Common myeloid progenitor, CD34-positive (primary cell): ENCODE data around the gene GRB10.

ENCODE experiments used
- CTCF ChIA-PET: fragments of 350-600 bp; sonication (Branson Sonifier 250); formaldehyde crosslinking; loops from one replicate; lab custom pipeline; 2021; ENCODE audit warnings: antibody characterized with exemption; lab: Charles Lee
- POLR2A ChIA-PET: fragments of 350-600 bp; sonication (Branson Sonifier 250); formaldehyde crosslinking; loops from one replicate; lab custom pipeline; 2021; ENCODE audit warnings: antibody characterized with exemption; lab: Charles Lee
- DNase-seq, 3 donors: peaks; one replicate each; pipeline versions ENCODE4 v3.0.0 to v3.0.0-alpha.2; 2013
- H3K27ac ChIP-seq, 2 experiments: 1 replicate in 1 of 2; 2 replicates in 1 of 2; pipeline ENCODE4 v1.7.0; 2013; ENCODE audit warnings: inconsistent platforms in 2 of 2, low read length in 2 of 2, mild to moderate bottlenecking in 2 of 2, low read depth in 1 of 2, moderate library complexity in 1 of 2; ENCODE audit not compliant: severe bottlenecking in 2 of 2, insufficient read depth in 1 of 2, poor library complexity in 1 of 2
- H3K27me3 ChIP-seq, 5 experiments: replicated peaks in 2 of 5; 1 replicate in 3 of 5; 2 replicates in 2 of 5; pipeline versions ENCODE4 v1.6.1 to v1.7.0; 2013; ENCODE audit warnings: low read length in 4 of 5, mild to moderate bottlenecking in 2 of 5, moderate library complexity in 2 of 5, inconsistent platforms in 1 of 5; ENCODE audit not compliant: insufficient read depth in 5 of 5, control insufficient read depth in 4 of 5
- H3K36me3 ChIP-seq, 4 experiments: 1 replicate in 2 of 4; 2 replicates in 2 of 4; pipeline versions ENCODE4 v1.6.1 to v1.7.0; 2013; ENCODE audit warnings: low read length in 3 of 4, control low read depth in 1 of 4, mild to moderate bottlenecking in 1 of 4; ENCODE audit not compliant: control insufficient read depth in 4 of 4, insufficient read depth in 4 of 4
- H3K4me1 ChIP-seq, 4 experiments: 1 replicate in 3 of 4; 2 replicates in 1 of 4; pipeline versions ENCODE4 v1.6.1 to v1.7.1; 2013; ENCODE audit warnings: low read length in 3 of 4, mild to moderate bottlenecking in 3 of 4, control low read depth in 1 of 4, inconsistent platforms in 1 of 4, moderate library complexity in 1 of 4; ENCODE audit not compliant: control insufficient read depth in 4 of 4, insufficient read depth in 4 of 4; ENCODE audit errors: control extremely low read depth in 1 of 4
- H3K4me3 ChIP-seq, 7 experiments: 1 replicate in 4 of 7; 2 replicates in 3 of 7; pipeline versions ENCODE4 v1.5.1 to v1.7.0; 2013; ENCODE audit warnings: mild to moderate bottlenecking in 7 of 7, low read length in 6 of 7, moderate library complexity in 6 of 7, inconsistent platforms in 2 of 7, low read depth in 2 of 7, control low read depth in 1 of 7; ENCODE audit not compliant: insufficient read depth in 4 of 7, control insufficient read depth in 1 of 7; ENCODE audit errors: extremely low read depth in 1 of 7
- H3K9me3 ChIP-seq, 5 experiments: 1 replicate in 4 of 5; 2 replicates in 1 of 5; pipeline versions ENCODE4 v1.6.1 to v1.7.1; 2013; ENCODE audit warnings: low read length in 4 of 5, mild to moderate bottlenecking in 2 of 5, inconsistent platforms in 1 of 5, low read depth in 1 of 5, moderate library complexity in 1 of 5; ENCODE audit not compliant: control insufficient read depth in 4 of 5, insufficient read depth in 2 of 5; ENCODE audit errors: control extremely low read depth in 1 of 5
- WGBS: methylation state at CpG from one replicate; pipeline ENCODE4 v1.1.5; 2013; ENCODE audit not compliant: insufficient coverage; 5-methylcytosine and 5-hydroxymethylcytosine counted together

Gene GRB10

DNA sequence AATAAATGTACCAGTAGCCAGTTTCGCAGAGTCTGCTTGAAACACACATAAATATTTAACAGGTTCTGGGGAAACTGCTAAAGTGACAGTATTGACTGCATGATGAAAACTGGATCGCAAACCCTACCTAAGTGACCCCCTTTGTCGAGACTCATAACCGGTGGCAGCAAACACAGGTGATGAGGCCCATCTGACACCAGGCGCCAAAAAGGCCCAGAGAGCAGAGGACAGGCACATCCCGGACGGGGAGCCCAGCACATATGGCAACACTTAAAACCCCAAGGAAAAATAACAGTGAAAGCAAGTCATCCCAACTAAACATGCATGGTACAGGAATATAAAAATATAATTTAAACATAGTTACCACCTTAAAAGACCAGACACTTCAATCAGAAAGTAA lies 62.4 kb downstream of the GRB10 start:
- H3K27ac ChIP-seq: no peak overlapping the region
- peaks cover 0 to 3% (median 0%) of the 10 kb centered on the region in 4 experiments for H3K36me3 ChIP-seq
- H3K9me3 ChIP-seq: no peaks in the 10 kb centered on the region
- DNase-seq: no peak
- WGBS: 98% methylated on average over 6 of the region's 7 CpGs
- no peaks in the 10 kb centered on the region for H3K27me3 ChIP-seq
- peaks cover 8 to 86% (median 72%) of the 10 kb centered on the region in 4 experiments for H3K4me1 ChIP-seq
- no peak overlapping the region for H3K4me3 ChIP-seq
- CTCF ChIA-PET: interaction anchor here (0.6 to 1.0 kb wide), 3 partner anchors 12 to 644 kb away, joined by 3 to 4 read pairs (median 3); no protein-coding TSS in a partner anchor
- POLR2A ChIA-PET: no interaction called here

GRCh38 chr7:50718876-50719275 lies 63.8 kb downstream of the GRB10 start:
- Histone ChIP-seq H3K27me3 (no peaks in the 10 kb centered on the region), H3K4me3 (no peak overlapping the region), H3K4me1 (peaks cover 8 to 71% (median 58%) of the 10 kb centered on the region in 4 experiments), H3K27ac (no peak overlapping the region), H3K36me3 (no peaks in the 10 kb centered on the region), H3K9me3 (no peaks in the 10 kb centered on the region)
- 96% methylated on average over 2 of the region's 2 CpGs for WGBS
- DNase-seq: no peak
- ChIA-PET CTCF (interaction anchor here (0.6 to 0.8 kb wide), 2 partner anchors 343 to 422 kb away, joined by 3 read pairs; no protein-coding TSS in a partner anchor), POLR2A (no interaction called here)

DNA sequence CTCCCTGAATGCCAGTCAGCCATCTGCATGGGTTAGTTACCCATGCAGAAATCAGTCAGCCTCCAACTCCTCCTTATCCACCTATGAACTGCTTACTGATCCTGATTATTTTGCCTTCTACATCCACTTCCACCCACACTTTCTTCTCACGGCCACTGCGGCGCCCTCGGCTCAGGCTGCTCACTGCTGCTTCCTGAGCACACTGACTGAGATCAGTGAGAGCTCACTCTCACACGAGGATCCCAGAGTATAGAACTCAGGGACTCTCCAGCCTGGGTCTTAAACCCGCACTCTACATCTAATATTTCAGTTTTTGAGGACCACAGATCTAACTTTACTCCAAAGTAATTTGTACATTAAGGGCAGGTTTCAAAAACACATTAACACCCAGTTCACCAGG lies 64.4 kb downstream of the GRB10 start:
- Histone ChIP-seq H3K36me3 (no peaks in the 10 kb centered on the region), H3K9me3 (no peaks in the 10 kb centered on the region), H3K27me3 (no peaks in the 10 kb centered on the region), H3K4me3 (no peak overlapping the region), H3K4me1 (peaks cover 8 to 66% (median 53%) of the 10 kb centered on the region in 4 experiments), H3K27ac (no peak overlapping the region)
- DNase-seq: no peak
- ChIA-PET POLR2A (interaction anchor here (0.6 kb wide), 1 partner anchor 655 kb away, joined by 3 read pairs; no protein-coding TSS in a partner anchor), CTCF (interaction anchor here (0.8 kb wide), 1 partner anchor 344 kb away, joined by 3 read pairs; no protein-coding TSS in a partner anchor)
- WGBS: 69% methylated on average over 5 of the region's 6 CpGs

DNA sequence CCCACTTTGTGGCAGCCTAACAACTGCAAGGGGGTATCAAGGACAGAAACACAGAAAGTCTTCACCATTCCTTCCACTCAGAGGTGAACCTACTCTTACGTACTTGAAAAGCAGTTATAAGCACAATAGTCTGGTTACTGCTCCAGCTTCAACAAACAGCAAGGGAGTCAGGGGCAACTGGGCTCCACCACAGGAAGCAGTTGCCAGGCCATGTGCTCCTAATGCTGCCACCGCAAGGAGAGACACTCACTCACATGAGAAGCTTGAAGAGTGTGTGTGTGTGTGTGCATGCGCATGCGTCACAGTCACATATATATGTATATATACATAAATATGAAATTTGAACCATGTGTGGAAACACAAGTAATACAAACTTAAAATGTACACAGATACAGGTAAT lies 65.5 kb downstream of the GRB10 start:
- Histone ChIP-seq H3K27ac (peak overlapping the region; percentile 37 to 75), H3K36me3 (no peaks in the 10 kb centered on the region), H3K4me3 (no peak overlapping the region), H3K27me3 (no peaks in the 10 kb centered on the region), H3K4me1 (peaks cover 2 to 66% (median 51%) of the 10 kb centered on the region in 4 experiments), H3K9me3 (no peaks in the 10 kb centered on the region)
- ChIA-PET POLR2A (no interaction called here), CTCF (interaction anchor here (0.9 to 1.4 kb wide), 4 partner anchors 58 to 425 kb away, joined by 3 to 4 read pairs (median 3); no protein-coding TSS in a partner anchor)
- peak; percentile 73 to 97 (median 97) for DNase-seq
- 67% methylated on average over 1 of the region's 4 CpGs for WGBS

DNA sequence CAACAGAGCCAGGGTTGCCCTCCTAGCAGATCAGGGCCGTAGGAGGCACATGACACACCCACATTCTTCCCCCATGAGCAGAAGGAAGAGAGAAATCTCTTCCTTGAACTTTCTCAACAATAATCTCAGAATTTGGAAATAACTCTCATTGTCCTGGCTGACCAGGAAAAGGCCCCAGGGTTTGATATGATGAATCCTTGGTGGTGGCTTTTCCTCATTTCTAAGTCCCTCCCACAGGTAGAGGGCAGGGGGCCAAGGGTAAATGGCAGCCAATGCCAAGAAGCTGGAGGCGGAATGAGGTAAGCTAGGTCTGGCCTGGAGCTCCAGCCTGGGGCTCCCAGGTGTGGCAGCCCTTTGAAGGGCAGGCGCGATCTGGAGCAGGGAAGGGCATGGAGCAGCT lies 67.8 kb downstream of the GRB10 start:
- peaks cover 2 to 59% (median 33%) of the 10 kb centered on the region in 4 experiments for H3K4me1 ChIP-seq
- no peak for DNase-seq
- WGBS: 100% methylated on average over 3 of the region's 4 CpGs
- peaks cover 0 to 4% (median 2%) of the 10 kb centered on the region in 4 experiments for H3K36me3 ChIP-seq
- no peaks in the 10 kb centered on the region for H3K9me3 ChIP-seq
- no peak overlapping the region for H3K4me3 ChIP-seq
- no peaks in the 10 kb centered on the region for H3K27me3 ChIP-seq
- CTCF ChIA-PET: no interaction called here
- POLR2A ChIA-PET: no interaction called here
- no peak overlapping the region for H3K27ac ChIP-seq

GRCh38 chr7:50713123-50713965 lies 69.4 kb downstream of the GRB10 start:
- WGBS: 63% methylated on average over 5 of the region's 5 CpGs
- Histone ChIP-seq H3K4me1 (peaks cover 2 to 47% (median 27%) of the 10 kb centered on the region in 4 experiments), H3K9me3 (no peaks in the 10 kb centered on the region), H3K27ac (no peak overlapping the region), H3K36me3 (peaks cover 0 to 4% (median 2%) of the 10 kb centered on the region in 4 experiments), H3K27me3 (no peaks in the 10 kb centered on the region), H3K4me3 (peak overlapping the region in 1 of 7 experiments; percentile 19)
- CTCF ChIA-PET: interaction anchor here (1.0 to 2.3 kb wide), 5 partner anchors 9 to 428 kb away, joined by 3 to 10 read pairs (median 3); no protein-coding TSS in a partner anchor
- no peak for DNase-seq
- POLR2A ChIA-PET: interaction anchor here (1.4 kb wide), 1 partner anchor 11 kb away, joined by 4 read pairs; no protein-coding TSS in a partner anchor
